Iris pigment epithelial cell (primary cell): ENCODE data around the gene TRIO.
A peak's percentile ranks its signal among the peaks of the same experiment; 100 is the strongest.

Source experiments
- DNase-seq: peaks from one replicate; pipeline ENCODE4 v3.0.0-alpha.2; 2011; ENCODE audit warnings: low read depth

TRIO gene

GRCh38 chr5:14267166-14267838 is 124.2 kb downstream of the TRIO start:
- peak; percentile 60 for DNase-seq

GRCh38 chr5:14267991-14268708 is 125.0 kb downstream of the TRIO start:
- DNase-seq: peak; percentile 65

- peak; percentile 62 for DNase-seq
These were observed 125.6 kb downstream of the TRIO start for GRCh38 chr5:14268738-14269137.

- DNase-seq: no peak
These were observed 126.3 kb downstream of the TRIO start for GRCh38 chr5:14269395-14269794.

- peak; percentile 74 for DNase-seq
These were observed 127.1 kb downstream of the TRIO start for GRCh38 chr5:14270209-14270702.

- DNase-seq: no peak
These were observed 129.5 kb downstream of the TRIO start for GRCh38 chr5:14272548-14273205.

- no peak for DNase-seq
These were observed 130.1 kb downstream of the TRIO start for GRCh38 chr5:14273207-14273767.

GRCh38 chr5:14276380-14276779 is 133.2 kb downstream of the TRIO start:
- no peak for DNase-seq

- peak; percentile 32 for DNase-seq
These were observed 134.5 kb downstream of the TRIO start for GRCh38 chr5:14277385-14278320.

GRCh38 chr5:14280294-14280854 is 137.2 kb downstream of the TRIO start:
- DNase-seq: no peak

- no peak for DNase-seq
These were observed 138.6 kb downstream of the TRIO start for GRCh38 chr5:14281746-14282181.

GRCh38 chr5:14283139-14283538 is 140.0 kb downstream of the TRIO start:
- DNase-seq: no peak

- DNase-seq: peak; percentile 31
These were observed 141.4 kb downstream of the TRIO start for GRCh38 chr5:14284392-14285148.

- peak; percentile 63 for DNase-seq
These were observed 142.9 kb downstream of the TRIO start for GRCh38 chr5:14286007-14286406.

GRCh38 chr5:14286574-14287421 is 143.7 kb downstream of the TRIO start:
- no peak for DNase-seq

GRCh38 chr5:14292766-14293658 is 149.9 kb downstream of the TRIO start:
- DNase-seq: no peak

- DNase-seq: no peak
These were observed 152.5 kb downstream of the TRIO start for GRCh38 chr5:14295610-14296009.
